SK-N-SH treated with all-trans-retinoic acid at 6 μM for 48 hours (cell line): ENCODE results near the gene WASHC4.

ENCODE experiments used
- CREB5 ChIP-seq: fragments of 250-450 bp; sonication (Bioruptor Pico); IDR thresholded peaks from 2 replicates; pipeline ENCODE4 v1.5.1; 2020; ENCODE audit warnings: low read depth, mild to moderate bottlenecking, moderate library complexity
- CSDC2 ChIP-seq: fragments of 250-450 bp; sonication (Bioruptor Pico); IDR thresholded peaks from 2 replicates; pipeline ENCODE4 v1.5.0; 2020; ENCODE audit warnings: mild to moderate bottlenecking, moderate library complexity
- GLIS3 ChIP-seq: fragments of 250-450 bp; sonication (Bioruptor Pico); IDR thresholded peaks from 2 replicates; pipeline ENCODE4 v1.5.0; 2020; ENCODE audit warnings: mild to moderate bottlenecking, moderate library complexity
- OSR1 ChIP-seq: fragments of 250-450 bp; sonication (Bioruptor Pico); IDR thresholded peaks from 2 replicates; pipeline ENCODE4 v1.8.0; 2022; ENCODE audit warnings: moderate library complexity, mild to moderate bottlenecking, inconsistent platforms
- PATZ1 ChIP-seq: fragments of 250-450 bp; sonication (Bioruptor Pico); IDR thresholded peaks from 2 replicates; pipeline ENCODE4 v1.8.0; 2020; ENCODE audit warnings: mild to moderate bottlenecking, moderate library complexity, borderline replicate concordance
- ZFP3 ChIP-seq: fragments of 250-450 bp; sonication (Bioruptor Pico); IDR thresholded peaks from 2 replicates; pipeline ENCODE4 v1.5.0; 2020; ENCODE audit warnings: mild to moderate bottlenecking, moderate library complexity
- ZNF8 ChIP-seq: fragments of 450-650 bp; formaldehyde crosslinking; IDR thresholded peaks from 2 replicates; pipeline ENCODE4 v1.5.0; 2020; ENCODE audit warnings: mild to moderate bottlenecking, moderate library complexity

GRCh38 chr12:105177208-105177607 is 69.7 kb downstream of the WASHC4 start:
- no peak for TF ChIP-seq CREB5 (CRISPR knock-in tag)
- no peak for TF ChIP-seq GLIS3 (CRISPR knock-in tag)
- TF ChIP-seq CSDC2 (CRISPR knock-in tag) = no peak
- no peak for TF ChIP-seq PATZ1 (CRISPR knock-in tag)
- no peak for TF ChIP-seq OSR1
- TF ChIP-seq ZNF8 (CRISPR knock-in tag) = no peak
- no peak for TF ChIP-seq ZFP3
